ENCODE results near the gene JAML.

JAML gene

GRCh38 chr11:118152552-118153471, 72.0 kb downstream of the JAML start, which contains the start of gene SCN4B:
Gene SCN4B, minus strand, starts transcription at chr11:118152823. Its CDS starts 150 bp downstream, at chr11:118152673.
- Histone ChIP-seq H3K4me3 (ENCODE audit: low read depth, low read length) (peak within 1 kb of the TSS; percentile 42), H3K27ac (no peak within 1 kb of the TSS), H3K9ac (no peak within 1 kb of the TSS), H3K9me3 (ENCODE audit: control insufficient read depth, low read length) (no peaks in the 10 kb centered on the region), H3K27me3 (ENCODE audit: control insufficient read depth, insufficient read depth, low read length) (no peaks in the 10 kb centered on the region), H3K4me1 (no peaks in the 10 kb centered on the region), H3K36me3 (ENCODE audit: control insufficient read depth, insufficient read depth, low read length) (no peaks in the 10 kb centered on the region), H3K79me2 (no peaks in the 10 kb centered on the region), H3K4me2 (ENCODE audit: low read length) (peak within 1 kb of the TSS; percentile 74), H2AFZ (peak within 1 kb of the TSS; percentile 66)
- no peak for TF ChIP-seq CTCF (IDR thresholded peaks at IDR 0.05)

GRCh38 chr11:118152020-118152551, 72.7 kb downstream of the JAML start:
- peak overlapping the region; percentile 9 for H2AFZ ChIP-seq
- no peaks in the 10 kb centered on the region for H3K27me3 ChIP-seq (ENCODE audit: control insufficient read depth, insufficient read depth, low read length)
- peak overlapping the region; percentile 74 for H3K4me2 ChIP-seq (ENCODE audit: low read length)
- H3K9ac ChIP-seq, result no peak overlapping the region
- no peaks in the 10 kb centered on the region for H3K36me3 ChIP-seq (ENCODE audit: control insufficient read depth, insufficient read depth, low read length)
- no peak overlapping the region for H3K4me3 ChIP-seq (ENCODE audit: low read depth, low read length)
- no peaks in the 10 kb centered on the region for H3K4me1 ChIP-seq
- no peaks in the 10 kb centered on the region for H3K9me3 ChIP-seq (ENCODE audit: control insufficient read depth, low read length)
- H3K79me2 ChIP-seq, result no peaks in the 10 kb centered on the region
- H3K27ac ChIP-seq, result no peak overlapping the region
- no peak for TF ChIP-seq CTCF (IDR thresholded peaks at IDR 0.05)

GRCh38 chr11:118151431-118151830, 73.4 kb downstream of the JAML start:
- Histone ChIP-seq H3K27me3 (ENCODE audit: control insufficient read depth, insufficient read depth, low read length) (no peaks in the 10 kb centered on the region), H3K27ac (no peak overlapping the region)

GRCh38 chr11:118149493-118149892, 75.3 kb downstream of the JAML start:
- Histone ChIP-seq H3K4me2 (ENCODE audit: low read length) (no peak overlapping the region), H3K9ac (no peak overlapping the region), H3K36me3 (ENCODE audit: control insufficient read depth, insufficient read depth, low read length) (no peaks in the 10 kb centered on the region), H3K27me3 (ENCODE audit: control insufficient read depth, insufficient read depth, low read length) (no peaks in the 10 kb centered on the region), H3K4me3 (ENCODE audit: low read depth, low read length) (no peak overlapping the region), H2AFZ (no peak overlapping the region), H3K79me2 (no peaks in the 10 kb centered on the region), H3K4me1 (no peaks in the 10 kb centered on the region), H3K27ac (no peak overlapping the region), H3K9me3 (ENCODE audit: control insufficient read depth, low read length) (no peaks in the 10 kb centered on the region)
- no peak for TF ChIP-seq CTCF (IDR thresholded peaks at IDR 0.05)

More at GRCh38 chr11:118151431-118151830, 73.4 kb downstream of the JAML start:
- Histone ChIP-seq H3K79me2 (no peaks in the 10 kb centered on the region), H3K9me3 (ENCODE audit: control insufficient read depth, low read length) (no peaks in the 10 kb centered on the region), H3K36me3 (ENCODE audit: control insufficient read depth, insufficient read depth, low read length) (no peaks in the 10 kb centered on the region), H2AFZ (no peak overlapping the region), H3K4me3 (ENCODE audit: low read depth, low read length) (no peak overlapping the region), H3K4me2 (ENCODE audit: low read length) (no peak overlapping the region), H3K9ac (no peak overlapping the region), H3K4me1 (no peaks in the 10 kb centered on the region)
- no peak for TF ChIP-seq CTCF (IDR thresholded peaks at IDR 0.05)
